Stimulated activated CD8-positive, alpha-beta memory T cell treated with anti-CD3 and anti-CD28 coated beads, Interleukin-12 subunit alpha, Interleukin-12 subunit beta, amount 100 ng/mL, for 4 hours (primary cell): ENCODE data around the gene AQP7.
"Not testable (repeated sequence)": the region's sequence is repeated elsewhere in the genome, so short reads cannot be mapped to it uniquely, and the experiment has no call there.

Source experiments
- DNase-seq: peaks from one replicate; pipeline ENCODE4 v3.0.0-alpha.2; 2020; ENCODE audit warnings: low read depth

The AQP7 gene

DNA sequence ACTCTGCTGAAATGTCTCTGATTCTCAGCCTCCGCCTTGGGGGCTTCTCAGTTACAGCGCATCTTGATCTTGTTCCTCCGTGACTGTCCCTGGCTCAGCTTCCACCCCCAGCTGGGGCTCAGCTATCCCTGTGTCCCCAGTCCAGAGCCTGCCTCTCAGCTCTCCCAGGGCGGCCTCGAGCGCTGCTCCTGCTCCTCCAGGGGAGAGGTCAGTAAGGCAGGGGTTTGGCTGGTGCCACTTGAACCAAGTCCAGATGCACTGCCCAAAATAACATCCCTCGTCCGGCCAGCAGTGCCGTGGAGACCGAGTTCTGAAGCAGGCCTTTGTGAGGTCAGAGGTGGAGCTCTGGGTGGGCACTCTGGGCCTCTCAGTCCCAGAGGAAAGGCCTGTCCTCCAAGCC lies at the start of gene AQP7:
Gene AQP7, minus strand, starts transcription at position 198 of the 400 bp plus-strand sequence. CDS start 1,306 bp downstream, outside the sequence.
- DNase-seq, result not testable (repeated sequence)

DNA sequence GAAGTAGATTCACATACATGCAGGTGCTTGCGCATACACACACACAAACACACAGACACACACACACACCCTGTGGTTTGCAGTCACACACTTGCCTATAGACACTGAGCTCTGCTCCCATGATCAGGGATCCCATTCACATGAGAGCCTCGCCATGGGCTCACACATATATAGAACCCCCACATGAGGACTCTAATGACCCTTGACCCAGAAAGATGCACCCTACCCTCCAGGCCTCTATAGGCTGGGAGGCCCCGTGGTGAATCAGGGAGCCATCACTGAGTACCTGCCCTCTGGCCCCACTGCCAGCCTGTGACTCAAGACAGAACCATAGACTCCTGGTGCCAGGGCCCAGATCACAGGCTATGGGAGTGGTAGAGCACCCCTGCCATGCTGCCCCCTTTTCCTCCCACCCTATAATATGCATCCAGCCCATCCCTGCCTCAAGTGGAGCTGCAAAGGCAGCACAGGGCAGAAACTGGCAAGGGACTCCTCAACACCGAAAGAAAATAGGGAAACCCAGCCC lies 48.3 kb upstream of the AQP7 start:
- no peak for DNase-seq

DNA sequence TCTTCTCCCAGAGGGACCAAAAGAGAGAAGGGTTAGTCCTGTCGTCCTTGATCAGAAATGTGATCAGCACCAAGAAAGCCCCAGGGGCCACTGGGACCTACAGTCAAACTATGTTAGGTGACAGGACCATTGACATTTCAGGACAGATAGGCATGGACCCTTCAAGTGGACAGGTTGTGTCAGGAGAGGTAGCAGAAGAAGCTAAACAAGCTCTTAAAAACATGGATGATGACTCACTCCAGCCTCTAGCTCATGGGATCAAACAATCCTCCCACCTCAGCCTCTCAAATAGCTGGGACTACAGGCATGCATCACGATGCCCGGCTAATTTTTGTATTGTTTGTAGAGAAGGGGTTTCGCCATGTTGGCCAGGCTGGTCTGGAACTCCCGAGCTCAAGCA lies 47.3 kb upstream of the AQP7 start:
- no peak for DNase-seq

DNA sequence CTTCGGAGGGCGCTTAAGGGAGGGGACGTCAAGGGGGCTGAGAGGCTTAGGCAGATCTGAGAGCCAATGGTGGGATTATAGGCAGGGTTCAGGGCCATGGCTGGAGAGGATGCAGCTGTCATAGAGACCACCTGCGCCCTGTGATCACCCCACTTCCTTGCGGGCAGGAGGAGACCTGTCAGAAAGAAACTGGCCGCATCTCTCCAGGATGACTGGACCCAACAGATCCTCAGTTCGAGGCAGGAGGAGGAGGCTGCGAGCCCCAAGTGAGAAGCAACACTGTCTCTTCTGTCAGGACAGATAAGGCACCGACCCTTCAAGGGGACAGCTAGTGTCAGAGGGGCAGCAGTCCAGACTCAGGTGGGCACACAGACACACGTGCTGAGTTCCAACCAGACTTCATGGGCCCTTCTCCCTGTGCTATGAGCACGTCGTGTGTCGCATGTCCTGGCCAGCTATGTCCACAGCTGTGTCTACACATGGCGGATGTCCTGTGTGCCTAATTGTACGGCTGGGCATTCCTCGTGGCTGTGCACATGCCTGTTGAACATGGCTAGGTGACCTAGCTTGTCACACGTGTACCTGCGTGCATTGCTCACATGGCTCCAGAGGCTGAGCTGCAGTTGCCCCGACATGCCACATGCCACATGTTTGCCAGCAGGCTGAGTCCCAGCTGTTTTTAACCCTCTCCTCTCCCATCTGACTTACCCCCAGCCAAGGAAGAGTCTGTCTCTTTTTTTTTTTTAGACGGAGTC lies 45.6 kb upstream of the AQP7 start:
- no peak for DNase-seq

DNA sequence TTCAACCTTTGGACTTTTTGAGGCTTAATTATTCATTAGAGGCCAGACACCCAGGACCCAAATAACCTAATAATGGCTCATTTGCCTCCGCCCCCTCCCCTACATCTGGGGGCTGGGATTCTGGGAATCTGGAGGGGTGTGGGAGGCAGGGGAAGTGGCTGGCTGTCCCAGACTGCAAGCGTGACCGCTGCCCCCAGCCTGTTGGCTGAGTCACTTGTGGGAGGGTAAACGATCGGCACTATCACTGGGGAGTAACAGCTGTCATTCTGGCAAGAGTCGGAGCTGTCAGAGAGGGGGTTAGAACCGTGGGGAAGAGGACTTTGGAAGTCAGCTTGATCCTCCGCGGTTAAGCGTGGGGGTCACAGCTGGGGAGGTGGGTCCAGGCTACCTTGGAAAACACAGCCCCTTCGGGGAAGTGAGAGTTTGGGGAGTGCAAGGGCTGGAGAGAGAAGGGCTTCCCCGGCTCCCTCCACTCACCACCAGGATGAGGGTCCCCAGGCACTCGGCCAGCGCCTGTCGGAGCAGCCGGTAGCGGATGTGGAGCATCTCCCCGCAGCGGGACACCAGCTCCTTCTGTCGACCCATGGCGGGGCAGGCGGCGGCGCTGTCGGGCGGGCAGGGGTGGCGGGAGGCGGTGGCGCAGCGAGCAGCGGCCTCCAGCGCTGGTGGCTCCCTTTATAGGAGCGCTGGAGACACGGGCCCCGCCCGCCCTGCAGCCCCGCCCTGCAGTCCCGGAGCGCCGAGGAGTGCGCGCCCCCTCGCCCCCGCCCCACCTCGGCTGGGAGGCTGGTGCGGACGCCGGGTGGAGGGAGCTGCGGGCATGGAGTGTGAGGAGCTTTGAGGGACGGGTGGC lies 44.8 kb upstream of the AQP7 start, which contains the start of gene AQP3:
Gene AQP3, minus strand, starts transcription at position 648 of the 853 bp plus-strand sequence. Its CDS starts 63 bp downstream, at position 585.
- peak; percentile 46 for DNase-seq

DNA sequence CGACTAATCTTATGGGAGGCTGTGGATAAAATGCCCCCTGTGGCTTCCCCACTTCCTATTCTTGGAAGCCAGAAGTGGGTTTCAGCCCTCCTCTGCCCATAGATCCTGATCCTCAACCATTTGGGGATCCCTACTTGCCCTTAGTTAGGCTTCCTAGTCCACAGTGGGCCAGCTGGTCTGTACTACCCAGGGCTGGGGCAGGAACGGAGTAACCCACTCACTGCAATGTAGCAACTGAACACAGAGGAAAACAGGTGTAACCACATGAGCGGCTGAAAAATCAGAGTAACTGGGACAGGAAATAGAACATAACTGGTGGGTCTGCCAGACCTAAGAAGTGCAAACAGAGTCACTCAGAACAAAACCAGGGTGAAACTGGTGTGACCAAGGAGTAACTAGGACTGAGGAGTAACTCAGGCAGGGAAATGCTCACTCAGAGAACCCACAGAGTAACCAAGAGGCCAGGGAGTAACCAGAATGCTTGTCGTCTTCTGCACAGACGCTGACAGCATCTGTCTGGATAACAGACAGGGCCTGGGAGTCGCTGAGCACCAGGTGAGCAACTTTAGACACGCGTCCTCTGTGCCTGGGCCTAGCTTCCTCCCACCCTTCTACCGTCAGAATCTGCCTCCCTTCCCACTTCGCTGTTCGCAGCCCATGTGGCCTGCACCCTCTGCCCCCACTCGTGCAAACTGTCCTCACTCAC lies 44.0 kb upstream of the AQP7 start:
- no peak for DNase-seq

DNA sequence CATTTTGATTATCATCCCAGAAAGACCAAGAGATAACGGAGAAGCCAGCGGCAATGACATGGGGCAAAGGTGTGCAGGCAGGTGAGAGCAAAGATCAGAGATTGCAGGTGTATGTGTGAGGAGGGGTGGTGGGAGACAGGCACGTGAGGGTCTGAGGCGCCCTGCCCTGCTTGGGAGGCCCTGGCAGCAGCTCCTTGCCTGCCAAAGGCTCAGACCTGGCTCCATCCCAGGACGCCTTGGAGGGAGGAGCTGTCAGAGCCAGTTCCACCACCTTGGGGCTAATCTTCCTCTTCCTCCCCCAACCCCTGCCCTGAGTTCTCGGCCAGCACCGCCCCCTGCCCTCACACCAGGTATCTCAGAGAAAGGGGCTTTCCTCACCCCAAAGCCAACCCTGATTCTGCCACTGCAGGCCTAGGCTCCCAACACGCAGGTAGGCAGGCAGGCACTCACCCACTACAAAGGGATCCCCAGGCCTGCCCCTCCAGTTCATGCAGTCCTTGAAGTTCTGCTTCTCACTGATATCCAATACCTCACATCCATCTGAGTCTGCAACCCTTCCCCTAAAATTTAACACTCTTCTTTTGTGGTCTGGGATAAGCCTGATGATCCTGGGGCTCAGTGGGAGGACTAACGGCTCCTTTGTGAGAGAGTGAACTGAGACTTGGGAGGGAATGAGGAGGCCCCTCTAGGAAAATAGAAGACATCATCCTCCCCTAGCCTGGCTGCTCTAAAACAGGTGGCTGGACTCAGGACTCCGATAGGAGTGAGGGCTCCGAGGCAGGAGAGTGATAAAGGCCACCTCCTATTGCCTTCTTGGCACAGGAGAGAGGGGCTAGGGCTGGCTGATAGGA lies 43.2 kb upstream of the AQP7 start:
- no peak for DNase-seq

DNA sequence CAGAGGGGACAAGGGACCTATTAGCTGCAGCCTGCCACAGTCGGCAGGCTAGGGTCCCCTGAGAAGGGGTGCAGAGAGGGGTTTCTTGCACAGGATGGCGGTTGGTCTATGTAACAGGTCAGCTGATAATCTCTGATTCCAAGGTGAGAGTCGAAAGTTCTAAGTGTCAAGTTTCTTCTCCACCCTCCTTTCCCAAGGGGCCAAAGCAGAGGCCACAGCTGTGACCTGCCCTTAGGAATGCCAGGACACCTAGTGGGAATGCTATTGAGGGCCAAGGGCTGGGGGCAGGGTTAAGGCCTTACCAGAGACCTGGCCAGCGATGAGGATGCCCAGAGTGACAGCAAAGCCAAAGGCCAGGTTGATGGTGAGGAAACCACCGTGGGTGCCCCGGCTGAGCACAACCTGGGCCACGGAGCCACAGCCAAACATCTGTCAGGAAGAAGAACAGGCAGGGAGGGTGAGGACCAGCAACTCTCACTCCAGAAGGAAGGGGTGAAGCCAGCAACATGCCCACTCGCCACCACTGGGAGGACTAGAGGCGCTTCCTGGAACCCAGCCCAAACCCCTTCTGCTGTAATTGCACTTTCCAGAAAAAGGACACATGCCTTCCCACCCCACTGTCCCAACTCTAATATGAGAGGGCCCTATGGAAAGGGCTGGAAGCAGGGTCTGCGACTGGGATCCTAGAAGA lies 41.2 kb upstream of the AQP7 start:
- no peak for DNase-seq

DNA sequence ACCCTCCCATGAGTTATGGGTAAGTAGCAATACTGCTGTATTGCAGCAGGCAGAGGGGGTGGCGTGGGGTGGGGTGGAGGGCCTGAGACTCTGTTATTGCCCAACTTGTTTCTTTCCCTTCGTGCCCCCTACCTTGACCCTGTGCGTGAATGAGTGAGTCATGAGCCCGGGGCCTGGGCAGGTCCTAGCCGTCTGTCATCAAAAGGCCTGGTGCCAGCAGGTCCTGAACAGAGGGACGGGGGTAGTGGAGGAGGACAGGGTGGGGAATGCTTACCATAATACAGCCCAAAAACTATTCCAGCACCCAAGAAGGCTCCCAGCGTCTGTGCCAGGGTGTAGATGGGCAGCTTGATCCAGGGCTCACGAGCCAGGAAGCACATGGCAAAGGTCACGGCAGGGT lies 40.7 kb upstream of the AQP7 start:
- no peak for DNase-seq

DNA sequence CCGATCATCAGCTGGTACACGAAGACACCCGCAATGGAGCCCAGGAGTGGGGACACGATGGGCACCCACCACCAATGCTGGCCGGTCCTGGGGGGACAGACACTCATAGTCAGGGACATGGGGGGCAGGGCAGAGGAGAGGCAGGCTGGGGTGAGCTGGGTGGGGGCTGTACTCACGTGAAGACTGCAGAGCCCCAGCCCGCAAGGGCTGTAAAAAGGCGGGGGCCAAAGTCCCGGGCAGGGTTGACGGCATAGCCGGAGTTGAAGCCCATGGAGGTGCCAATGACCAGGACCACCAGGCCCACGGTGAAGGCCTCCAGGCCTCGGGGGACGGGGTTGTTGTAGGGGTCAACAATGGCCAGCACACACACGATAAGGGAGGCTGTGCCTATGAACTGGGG lies 39.8 kb upstream of the AQP7 start:
- no peak for DNase-seq

DNA sequence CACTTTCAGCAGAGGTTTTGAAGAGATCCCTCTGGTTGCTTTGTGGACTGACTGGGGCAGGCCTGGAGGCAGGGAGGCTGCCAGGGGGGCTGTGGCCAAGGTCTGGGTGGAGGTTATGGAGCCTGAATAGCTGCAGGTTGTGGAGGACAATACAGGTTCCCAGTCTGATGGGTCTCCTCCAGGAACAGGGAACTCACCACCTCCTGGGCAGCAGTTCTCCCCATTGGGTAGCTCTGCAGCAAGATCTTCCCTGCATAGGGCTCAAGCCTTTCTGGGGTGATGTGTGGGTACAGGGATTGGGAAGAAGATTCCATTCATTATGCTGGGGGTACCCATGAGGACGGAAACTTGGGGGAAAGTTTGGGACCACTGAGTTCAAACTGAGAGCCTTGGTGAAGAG lies 38.2 kb upstream of the AQP7 start:
- DNase-seq, result no peak

DNA sequence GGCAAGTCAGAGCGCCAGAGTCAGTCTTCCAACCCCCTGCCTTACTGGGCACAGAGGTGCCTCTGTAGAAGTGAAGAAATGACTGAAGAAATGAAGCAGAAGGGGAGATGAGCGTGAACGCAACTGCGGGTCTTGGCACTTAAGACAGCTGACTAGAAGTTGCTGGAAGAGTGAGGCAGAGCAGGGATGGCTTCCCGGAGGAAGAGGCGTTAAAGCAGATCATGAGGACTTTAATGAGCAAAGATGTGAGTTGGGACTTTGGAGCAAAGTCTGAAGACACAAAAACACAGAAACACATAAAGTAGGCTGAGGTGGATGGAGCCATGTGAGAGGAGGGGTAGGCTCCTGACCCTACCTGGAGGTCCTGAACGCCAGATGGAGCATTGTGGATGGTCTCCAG lies 37.8 kb upstream of the AQP7 start:
- no peak for DNase-seq

DNA sequence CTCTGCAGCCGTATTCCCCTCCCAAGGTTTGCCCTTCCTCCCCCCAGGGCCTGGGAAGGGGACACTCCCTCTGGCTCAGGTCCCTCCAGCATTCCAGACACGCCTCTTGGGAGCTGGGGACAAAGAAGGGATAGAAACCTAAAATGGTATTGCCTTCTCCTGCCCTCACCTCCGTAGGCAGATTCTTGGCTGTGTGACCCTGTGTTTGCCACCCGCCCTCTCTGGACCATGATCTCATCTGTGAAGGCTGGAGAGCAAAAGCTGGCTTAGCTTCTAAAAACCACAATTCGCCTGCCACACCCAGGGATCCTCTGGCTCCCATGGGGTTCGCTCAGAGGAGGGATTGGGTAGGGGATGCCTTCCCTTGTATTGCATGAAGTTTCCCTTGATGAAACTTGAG lies 37.4 kb upstream of the AQP7 start:
- no peak for DNase-seq

DNA sequence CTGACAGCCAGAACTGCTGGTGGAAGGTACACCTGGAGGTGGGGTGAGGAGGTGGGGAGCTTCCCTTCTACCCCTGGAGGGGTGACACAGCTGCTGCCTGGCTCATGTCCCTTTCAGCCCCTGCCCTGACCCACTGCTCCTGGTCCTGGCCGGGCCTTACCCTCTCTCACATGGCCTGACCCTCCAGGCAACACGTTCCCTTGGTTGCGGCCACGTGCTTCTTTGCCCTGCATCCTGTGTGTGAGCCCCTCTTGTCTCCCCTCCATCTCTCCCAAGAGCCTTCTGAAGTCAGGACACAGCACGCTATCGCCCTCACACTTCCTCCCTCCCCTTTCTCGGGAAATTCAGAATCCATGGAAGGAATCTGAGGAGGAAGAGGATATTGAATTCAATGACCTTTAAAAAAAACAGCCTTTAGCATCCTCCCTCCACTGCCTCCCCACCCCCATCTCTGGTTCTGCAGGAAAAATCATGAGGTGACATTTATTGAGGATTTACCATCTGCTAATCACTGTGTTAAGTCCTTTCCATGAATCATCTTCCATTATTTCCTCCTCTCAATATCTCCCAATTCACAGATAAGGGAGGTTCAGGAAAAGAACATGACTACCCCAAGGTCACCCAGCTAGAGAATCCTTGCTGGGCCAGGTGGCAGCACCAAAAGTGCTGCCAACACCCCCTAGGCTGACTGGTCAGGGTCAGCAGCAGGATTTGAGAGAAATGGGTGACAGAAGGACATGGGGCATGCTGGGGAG lies 36.7 kb upstream of the AQP7 start:
- DNase-seq, result no peak

DNA sequence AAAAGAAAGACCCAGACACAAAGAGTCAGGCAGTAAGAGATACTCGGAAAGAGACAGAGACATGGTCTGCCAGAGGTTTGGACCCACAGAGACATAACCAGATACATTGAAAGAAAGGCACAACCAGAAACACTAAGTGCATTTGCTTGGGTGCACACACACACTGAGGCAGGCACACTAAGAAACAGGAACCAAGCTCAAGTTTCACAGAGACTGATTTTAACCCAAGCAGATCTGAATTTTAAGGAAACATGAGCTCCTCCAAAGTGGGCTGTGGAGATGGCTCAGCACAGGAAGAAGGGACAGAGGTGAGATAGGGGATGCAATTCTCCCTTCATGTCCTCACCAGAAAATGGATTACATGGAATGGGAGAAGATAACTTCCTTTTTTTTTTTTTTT lies 35.5 kb upstream of the AQP7 start:
- no peak for DNase-seq

DNA sequence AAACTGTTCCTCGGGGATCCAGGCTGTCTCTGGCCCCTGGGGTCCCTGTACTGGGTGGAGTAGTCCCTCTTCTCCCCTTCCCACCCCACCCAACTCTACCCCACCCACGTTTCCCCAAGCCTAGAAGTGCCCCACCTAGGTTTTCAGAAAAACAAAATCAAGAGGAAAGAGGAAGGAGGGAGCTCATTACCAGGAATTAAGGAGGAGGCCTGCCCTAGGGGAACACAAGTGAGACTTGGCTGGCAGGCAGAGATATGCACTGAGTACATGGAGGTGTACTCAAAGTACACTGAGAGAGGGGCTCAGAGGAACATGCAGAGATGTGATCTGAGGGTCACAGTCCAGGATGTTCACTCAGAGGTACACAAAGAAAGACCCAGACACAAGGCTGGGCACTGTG lies 34.8 kb upstream of the AQP7 start:
- no peak for DNase-seq

DNA sequence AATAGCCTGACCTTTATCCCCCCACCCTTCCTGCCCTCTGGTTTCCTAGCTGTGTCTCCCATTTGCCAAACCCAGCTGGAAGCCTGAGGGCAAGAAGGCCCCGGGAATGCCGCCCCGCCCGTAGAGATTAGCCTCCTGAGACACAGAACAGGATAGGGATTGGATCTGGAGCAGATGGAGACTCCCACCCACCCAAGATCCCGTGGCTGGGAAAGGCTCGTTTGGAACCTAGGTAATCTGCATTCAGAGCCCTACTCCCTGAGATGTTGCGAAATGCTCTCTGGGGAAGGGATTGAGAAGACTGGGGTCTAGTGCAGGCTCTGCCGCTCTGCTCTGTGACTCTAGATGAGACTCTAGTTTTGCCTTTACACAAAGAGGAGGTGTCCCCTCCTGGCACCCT lies 34.1 kb upstream of the AQP7 start:
- no peak for DNase-seq

DNA sequence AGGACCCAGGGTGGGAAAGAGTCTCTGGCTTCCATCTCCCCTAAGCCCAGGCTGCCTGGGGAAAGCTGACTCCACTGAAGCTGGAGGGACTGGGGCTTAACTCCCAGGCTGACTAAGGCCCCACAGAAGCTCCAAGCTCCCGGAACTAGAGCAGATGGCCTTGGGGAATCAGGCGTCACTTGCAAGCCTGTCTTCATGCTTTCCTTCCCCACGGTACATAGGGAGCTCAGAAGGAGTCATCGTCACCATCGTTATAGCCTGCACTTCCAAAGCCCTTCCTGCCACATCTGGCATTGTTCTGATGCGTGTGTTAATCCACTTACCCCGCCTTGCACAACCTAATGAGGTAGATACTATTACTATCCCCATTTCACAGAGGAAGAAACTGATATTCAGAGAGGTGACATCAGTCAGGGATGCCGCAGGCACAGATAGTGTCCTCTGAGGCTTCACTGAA lies 33.5 kb upstream of the AQP7 start:
- DNase-seq, result no peak

DNA sequence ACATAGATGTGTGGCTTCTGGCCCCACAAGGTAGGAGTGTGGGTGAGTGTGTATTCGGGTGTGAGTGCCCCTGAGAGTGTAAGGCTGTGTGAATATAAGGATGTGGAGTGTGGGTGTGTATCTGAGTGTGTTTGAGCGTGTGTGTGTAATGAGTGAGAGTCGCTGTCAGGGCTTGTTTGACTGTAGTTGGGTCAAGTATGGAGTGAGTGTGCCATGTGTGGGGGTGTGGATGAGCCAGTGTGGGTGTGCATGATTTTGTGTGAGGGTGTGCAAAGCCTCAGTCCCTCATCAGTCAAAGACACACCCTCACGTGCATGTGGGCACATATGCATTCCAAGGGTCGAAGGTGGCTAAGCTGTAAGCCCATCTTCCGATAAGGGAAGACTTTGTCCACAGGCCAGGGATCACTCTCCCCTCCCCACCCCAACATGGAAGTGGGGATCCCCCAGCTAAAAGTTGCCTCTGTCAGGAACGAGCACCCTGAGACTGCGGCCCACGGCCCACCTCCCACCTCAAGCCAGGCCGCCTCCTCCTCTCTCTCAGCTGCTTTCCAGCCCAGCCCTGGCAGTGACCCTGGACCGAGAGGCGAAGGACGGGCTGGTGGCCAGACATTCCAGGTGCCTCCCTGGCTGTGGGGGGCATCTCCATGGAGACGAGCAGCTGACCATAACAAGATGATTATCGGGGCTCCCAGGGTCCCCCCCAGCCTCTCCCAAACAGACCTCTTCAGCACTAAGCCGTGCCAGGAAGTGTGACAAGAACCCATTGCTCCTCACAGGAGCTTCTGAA lies 32.1 kb upstream of the AQP7 start:
- no peak for DNase-seq
